Measurements from ENCODE around the gene RNF157.

DNA sequence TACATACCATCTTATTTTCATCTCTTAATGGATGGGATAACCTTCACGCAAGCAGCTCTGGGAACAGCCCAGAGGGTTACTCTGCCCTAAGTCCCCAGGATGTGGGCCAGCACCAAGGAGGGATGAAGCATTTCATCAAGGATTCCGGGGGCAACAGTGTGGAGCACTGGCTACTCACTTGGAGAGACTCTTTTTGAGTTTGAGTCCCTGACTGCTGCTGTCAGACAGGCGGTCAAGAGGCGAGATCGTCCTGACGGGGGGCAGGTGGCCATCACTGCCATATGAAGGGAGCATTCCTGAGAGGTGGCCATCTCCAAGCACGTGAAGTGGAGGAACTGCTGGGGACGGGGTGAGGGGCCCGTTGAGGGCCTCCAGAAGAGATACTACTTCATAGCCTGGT, 81.1 kb downstream of the RNF157 start:
- TF ChIP-seq, protein P1, sequence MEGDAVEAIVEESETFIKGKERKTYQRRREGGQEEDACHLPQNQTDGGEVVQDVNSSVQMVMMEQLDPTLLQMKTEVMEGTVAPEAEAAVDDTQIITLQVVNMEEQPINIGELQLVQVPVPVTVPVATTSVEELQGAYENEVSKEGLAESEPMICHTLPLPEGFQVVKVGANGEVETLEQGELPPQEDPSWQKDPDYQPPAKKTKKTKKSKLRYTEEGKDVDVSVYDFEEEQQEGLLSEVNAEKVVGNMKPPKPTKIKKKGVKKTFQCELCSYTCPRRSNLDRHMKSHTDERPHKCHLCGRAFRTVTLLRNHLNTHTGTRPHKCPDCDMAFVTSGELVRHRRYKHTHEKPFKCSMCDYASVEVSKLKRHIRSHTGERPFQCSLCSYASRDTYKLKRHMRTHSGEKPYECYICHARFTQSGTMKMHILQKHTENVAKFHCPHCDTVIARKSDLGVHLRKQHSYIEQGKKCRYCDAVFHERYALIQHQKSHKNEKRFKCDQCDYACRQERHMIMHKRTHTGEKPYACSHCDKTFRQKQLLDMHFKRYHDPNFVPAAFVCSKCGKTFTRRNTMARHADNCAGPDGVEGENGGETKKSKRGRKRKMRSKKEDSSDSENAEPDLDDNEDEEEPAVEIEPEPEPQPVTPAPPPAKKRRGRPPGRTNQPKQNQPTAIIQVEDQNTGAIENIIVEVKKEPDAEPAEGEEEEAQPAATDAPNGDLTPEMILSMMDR (IDR thresholded peaks at IDR 0.05): no peak
- no peak for TF ChIP-seq POLR2A (IDR thresholded peaks at IDR 0.05)

Data from transverse colon (tissue), 3 donors.